ENCODE measurements around the gene AFG1L.

GRCh38 chr6:108421366-108421765, 126.5 kb downstream of the AFG1L start:
- TF ChIP-seq CTCF (IDR thresholded peaks at IDR 0.05; ENCODE audit: low read depth, low read length, missing input control) (no peak), RAD21 (IDR thresholded peaks at IDR 0.05) (no peak), GABPA (IDR thresholded peaks at IDR 0.05 in 1 of 2, conservative IDR thresholded peaks at IDR 0.05 in 1 of 2) (no peak), SP1 (IDR thresholded peaks at IDR 0.05) (no peak), REST (IDR thresholded peaks at IDR 0.05) (no peak), YY1 (IDR thresholded peaks at IDR 0.05) (no peak), MAX (IDR thresholded peaks at IDR 0.05) (no peak), HNF4A (conservative IDR thresholded peaks at IDR 0.05) (no peak)

Data from liver (tissue), 3 donors.